Germinal center (tissue), 1 donor: Measurements from ENCODE around the gene CBR3.
A peak's percentile ranks its signal among the peaks of the same experiment; 100 is the strongest.
"Not testable (repeated sequence)": the region's sequence is repeated elsewhere in the genome, so short reads cannot be mapped to it uniquely, and the experiment has no call there.

Experiments used
- DNase-seq: peaks from one replicate; pipeline ENCODE4 v3.0.0; 2012; ENCODE audit warnings: mixed read lengths, low spot score

The CBR3 gene

GRCh38 chr21:36134803-36135390, at the start of gene CBR3:
Gene CBR3, plus strand, starts transcription at chr21:36135079. Its CDS starts 114 bp downstream, at chr21:36135193.
- peak; percentile 33 for DNase-seq

GRCh38 chr21:36087362-36088138, 47.3 kb upstream of the CBR3 start:
- no peak for DNase-seq

GRCh38 chr21:36089946-36090345, 44.9 kb upstream of the CBR3 start:
- no peak for DNase-seq

- no peak for DNase-seq
Observed at GRCh38 chr21:36092681-36093080, 42.2 kb upstream of the CBR3 start.

GRCh38 chr21:36093512-36093911, 41.4 kb upstream of the CBR3 start:
- no peak for DNase-seq

GRCh38 chr21:36096398-36097290, 38.2 kb upstream of the CBR3 start:
- no peak for DNase-seq

GRCh38 chr21:36097427-36098181, 37.3 kb upstream of the CBR3 start:
- DNase-seq: no peak

GRCh38 chr21:36098182-36098532, 36.7 kb upstream of the CBR3 start:
- DNase-seq: no peak

- no peak for DNase-seq
Observed at GRCh38 chr21:36099000-36099399, 35.9 kb upstream of the CBR3 start.

GRCh38 chr21:36099695-36100211, 35.1 kb upstream of the CBR3 start:
- DNase-seq: not testable (repeated sequence)

- no peak for DNase-seq
Observed at GRCh38 chr21:36100971-36101641, 33.8 kb upstream of the CBR3 start.

- DNase-seq: no peak
Observed at GRCh38 chr21:36103434-36103833, 31.4 kb upstream of the CBR3 start.

- peak; percentile 36 for DNase-seq
Observed at GRCh38 chr21:36104317-36105300, 30.3 kb upstream of the CBR3 start.

- no peak for DNase-seq
Observed at GRCh38 chr21:36105327-36105842, 29.5 kb upstream of the CBR3 start.

- DNase-seq: no peak
Observed at GRCh38 chr21:36109868-36110267, 25.0 kb upstream of the CBR3 start.

GRCh38 chr21:36111238-36111637, 23.6 kb upstream of the CBR3 start:
- DNase-seq: no peak

GRCh38 chr21:36113647-36114428, 21.0 kb upstream of the CBR3 start:
- no peak for DNase-seq

- no peak for DNase-seq
Observed at GRCh38 chr21:36115138-36115730, 19.6 kb upstream of the CBR3 start.
